Hippocampal formation (tissue), 2 donors: ENCODE measurements around the gene MAG.

Experiments used
- DNase-seq, 2 donors: peaks; one replicate each; lab custom pipeline; 2025; lab: John Stamatoyannopoulos, UW

The MAG gene

GRCh38 chr19:35265126-35265899, 26.6 kb upstream of the MAG start:
- no peak for DNase-seq

GRCh38 chr19:35265900-35266519, 26.0 kb upstream of the MAG start:
- no peak for DNase-seq

GRCh38 chr19:35266520-35267352, 25.2 kb upstream of the MAG start:
- no peak for DNase-seq

- no peak for DNase-seq
Measured at GRCh38 chr19:35267353-35267817, 24.6 kb upstream of the MAG start.

GRCh38 chr19:35267818-35268535, 24.0 kb upstream of the MAG start:
- peak; percentile 45 to 72 for DNase-seq

GRCh38 chr19:35268536-35269437, 23.2 kb upstream of the MAG start, which contains the start of gene USF2:
Gene USF2 (plus strand): TSS chr19:35268962. CDS start chr19:35269102, 140 bp downstream.
- peak; percentile 56 to 68 for DNase-seq

GRCh38 chr19:35269438-35270117, 22.4 kb upstream of the MAG start:
- peak; percentile 77 to 86 for DNase-seq

GRCh38 chr19:35270381-35270811, 21.6 kb upstream of the MAG start:
- no peak for DNase-seq

GRCh38 chr19:35271546-35271945, 20.4 kb upstream of the MAG start:
- DNase-seq: no peak

GRCh38 chr19:35272122-35272719, 19.7 kb upstream of the MAG start:
- DNase-seq: peak in 1 of 2 donors; percentile 39

GRCh38 chr19:35272954-35273649, 18.9 kb upstream of the MAG start:
- no peak for DNase-seq

- no peak for DNase-seq
Measured at GRCh38 chr19:35273686-35274259, 18.2 kb upstream of the MAG start.

- DNase-seq: no peak
Measured at GRCh38 chr19:35274323-35274722, 17.6 kb upstream of the MAG start.

GRCh38 chr19:35276706-35277281, 15.2 kb upstream of the MAG start:
- DNase-seq: no peak

GRCh38 chr19:35278578-35279284, 13.2 kb upstream of the MAG start:
- DNase-seq: no peak

GRCh38 chr19:35279374-35279773, 12.6 kb upstream of the MAG start:
- DNase-seq: no peak

GRCh38 chr19:35279985-35280821, 11.8 kb upstream of the MAG start:
- no peak for DNase-seq
